GM12878 (cell line): ENCODE measurements around the gene WDR18. TPM values are rescaled to one million over a fixed set of nuclear protein-coding genes. Genes with fewer than 3 reads are reported as not detected.

Experiments
- ATAC-seq: fragments of 200-7000 bp; cut with Tn5 transposase; 3 replicates; pipeline ENCODE4 v1.9.1; 2020; ENCODE audit warnings: mild to moderate bottlenecking, moderate library complexity
- BruUV-seq: library from RNA; stranded (reverse); fragments of 400-500 nt; replicated peaks from 2 replicates; lab custom pipeline; 2021; lab: Mats Ljungman, UMichigan
- CTCF ChIA-PET: fragments of 300-600 bp; sonication (Branson Sonifier 250); formaldehyde crosslinking; extraction: SDS; loops from one replicate; lab custom pipeline; 2021; ENCODE audit warnings: inconsistent platforms; lab: Yijun Ruan, JAX
- POLR2A ChIA-PET: fragments of 350-600 bp; formaldehyde crosslinking; extraction: SDS; loops from one replicate; lab custom pipeline; 2021; ENCODE audit warnings: inconsistent platforms; lab: Charles Lee
- RAD21 ChIA-PET: fragments of 300-600 bp; sonication (Branson Sonifier 250); formaldehyde crosslinking; loops from one replicate; lab custom pipeline; 2023; ENCODE audit warnings: antibody characterized with exemption; ENCODE audit not compliant: unreplicated experiment; lab: Charles Lee
- SMC1A ChIA-PET: fragments of 300-600 bp; sonication (Branson Sonifier 250); formaldehyde crosslinking; loops from one replicate; lab custom pipeline; 2023; ENCODE audit not compliant: unreplicated experiment, uncharacterized antibody; lab: Charles Lee
- DNase-seq: peaks from one replicate; pipeline ENCODE4 v3.0.0-alpha.2; 2011; ENCODE audit warnings: low read depth, low spot score
- FAIRE-seq: peaks from 3 replicates; lab custom pipeline; 2011; peaks lifted over from hg19 to GRCh38; lab: Jason Lieb, UNC
- H2AFZ ChIP-seq: 2 replicates; pipeline ENCODE4 v1.6.0; 2011; ENCODE audit warnings: low read depth, low read length, control low read depth; ENCODE audit not compliant: control insufficient read depth
- H3K27ac ChIP-seq: 2 replicates; pipeline ENCODE4 v1.5.1; 2011; ENCODE audit warnings: control low read depth; ENCODE audit not compliant: control insufficient read depth, insufficient read depth
- H3K27me3 ChIP-seq, 2 experiments: replicated peaks in 1 of 2; 2 replicates each; pipeline versions ENCODE4 v1.6.0 to v1.6.1; 2011; ENCODE audit warnings: low read length in 1 of 2; ENCODE audit not compliant: control insufficient read depth in 2 of 2, insufficient read depth in 2 of 2
- H3K36me3 ChIP-seq, 2 experiments: 2 replicates each; pipeline ENCODE4 v1.5.1; 2011; ENCODE audit warnings: low read length in 1 of 2; ENCODE audit not compliant: control insufficient read depth in 2 of 2, insufficient read depth in 2 of 2
- H3K4me1 ChIP-seq: 2 replicates; pipeline ENCODE4 v1.6.1; 2011; ENCODE audit warnings: mild to moderate bottlenecking, low read length, moderate library complexity, mixed read lengths; ENCODE audit not compliant: control insufficient read depth, insufficient read depth
- H3K4me2 ChIP-seq: 2 replicates; pipeline ENCODE4 v1.6.0; 2011; ENCODE audit warnings: control low read depth; ENCODE audit not compliant: control insufficient read depth, insufficient read depth
- H3K4me3 ChIP-seq: fragments of 200-600 bp; sonication (generic); 2 replicates; pipeline ENCODE4 v1.5.1; 2016
- H3K79me2 ChIP-seq: 2 replicates; pipeline ENCODE4 v1.6.0; 2011; ENCODE audit warnings: low read length; ENCODE audit not compliant: control insufficient read depth, insufficient read depth
- H3K9ac ChIP-seq: 2 replicates; pipeline ENCODE4 v1.8.0; 2011; ENCODE audit warnings: low read length, control low read depth, mixed read lengths; ENCODE audit not compliant: control insufficient read depth, insufficient read depth
- H3K9me3 ChIP-seq: replicated peaks from 3 replicates; pipeline ENCODE4 v1.5.1; 2011; ENCODE audit warnings: mild to moderate bottlenecking, low read length; ENCODE audit not compliant: control insufficient read depth, insufficient read depth
- H4K20me1 ChIP-seq: 2 replicates; pipeline ENCODE4 v1.6.0; 2011; ENCODE audit not compliant: control insufficient read depth, insufficient read depth
- BHLHE40 ChIP-seq, 2 experiments: fragments of 450-650 bp in 1 of 2; IDR thresholded peaks; 2 replicates each; pipeline ENCODE4 v1.6.1; 2011 to 2017; ENCODE audit warnings: low read depth in 2 of 2, borderline replicate concordance in 1 of 2, improper control_type of control experiment in 1 of 2, low read length in 1 of 2, mild to moderate bottlenecking in 1 of 2
- MEF2B ChIP-seq: fragments of 450-650 bp; IDR thresholded peaks from 2 replicates; pipeline ENCODE4 v1.6.1; 2018; ENCODE audit warnings: mild to moderate bottlenecking, moderate library complexity; ENCODE audit not compliant: partially characterized antibody, poor library complexity, severe bottlenecking
- MYC ChIP-seq: IDR thresholded peaks from 2 replicates; pipeline ENCODE4 v1.6.1; 2011; ENCODE audit warnings: mild to moderate bottlenecking, low read length, moderate library complexity, inconsistent platforms; ENCODE audit not compliant: insufficient read depth, insufficient replicate concordance, insufficient read length, severe bottlenecking
- POLR2AphosphoS2 ChIP-seq: IDR thresholded peaks from 2 replicates; pipeline ENCODE4 v1.6.1; 2011; ENCODE audit warnings: low read depth, mild to moderate bottlenecking, low read length, improper control_type of control experiment, moderate library complexity
- POLR2AphosphoS5 ChIP-seq: IDR thresholded peaks from 2 replicates; pipeline ENCODE4 v1.6.1; 2011; ENCODE audit warnings: mild to moderate bottlenecking, low read length, inconsistent platforms
- RB1 ChIP-seq: fragments of 450-650 bp; formaldehyde crosslinking; IDR thresholded peaks from 2 replicates; pipeline ENCODE4 v1.6.1; 2017; ENCODE audit warnings: mild to moderate bottlenecking, borderline replicate concordance
- RELB ChIP-seq: fragments of 450-650 bp; IDR thresholded peaks from 2 replicates; pipeline ENCODE4 v1.6.1; 2017; ENCODE audit warnings: low read depth, mild to moderate bottlenecking, moderate library complexity
- RFX5 ChIP-seq: IDR thresholded peaks from 2 replicates; pipeline ENCODE4 v1.6.1; 2011; ENCODE audit warnings: low read depth, low read length, improper control_type of control experiment
- SIX5 ChIP-seq: IDR thresholded peaks from 2 replicates; pipeline ENCODE4 v1.6.1; 2011; ENCODE audit warnings: mild to moderate bottlenecking, low read depth, low read length, moderate library complexity; ENCODE audit not compliant: severe bottlenecking
- SMAD1 ChIP-seq: fragments of 450-650 bp; IDR thresholded peaks from 2 replicates; pipeline ENCODE4 v1.6.1; 2018; ENCODE audit warnings: mild to moderate bottlenecking, low read depth; ENCODE audit not compliant: partially characterized antibody
- SP1 ChIP-seq: IDR thresholded peaks from one replicate; pipeline ENCODE4 v1.6.1; 2011; ENCODE audit warnings: low read depth, low read length
- SRF ChIP-seq, 2 experiments: IDR thresholded peaks; 2 replicates each; pipeline ENCODE4 v1.6.1; 2011; ENCODE audit warnings: low read depth in 2 of 2, low read length in 2 of 2, mild to moderate bottlenecking in 1 of 2, moderate library complexity in 1 of 2
- ZBED1 ChIP-seq: IDR thresholded peaks from 2 replicates; pipeline ENCODE4 v1.6.1; 2016; ENCODE audit warnings: borderline replicate concordance
- ZBTB33 ChIP-seq: fragments of 450-650 bp; IDR thresholded peaks from 2 replicates; pipeline ENCODE4 v1.6.1; 2017; ENCODE audit warnings: mild to moderate bottlenecking
- WGBS: methylation state at CpG from one replicate; pipeline ENCODE4 v1.1.6; 2016; ENCODE audit warnings: low lambda C conversion rate; ENCODE audit not compliant: insufficient replicate concordance, insufficient coverage; ENCODE audit errors: missing lambda C conversion rate; 5-methylcytosine and 5-hydroxymethylcytosine counted together
- in situ Hi-C: fragments of 300-500 bp; cut with MboI; formaldehyde crosslinking; loops from 9 replicates; pipeline ENCODE4 v1.14.3; 2018; ENCODE audit warnings: mixed read lengths
- intact Hi-C: fragments of 100-400 bp; cut with micrococcal nuclease; formaldehyde crosslinking; loops from one replicate; pipeline ENCODE4 v1.14.2; 2022; ENCODE audit not compliant: unreplicated experiment
- polyA plus RNA-seq, 11 experiments: library from polyadenylated mRNA; depleted of rRNA in 4 of 11; unstranded in 6 of 11; stranded (reverse) in 5 of 11; fragments of >200 nt; fragmentation: Nextera tagmentation in 4 of 11; fragmentation: Illumina TruSeq in 1 of 11; extraction: Ambion mirVana in 4 of 11; extraction: Trizol in 1 of 11; gene quantifications; 1 replicate in 1 of 11; 2 replicates in 10 of 11; pipeline versions ENCODE4 v1.2.1 to v1.2.3, GENCODE V29; 2011 to 2016; ENCODE audit warnings: inconsistent platforms in 2 of 11, missing spikeins in 2 of 11, low read depth in 1 of 11
- total RNA-seq, 4 experiments: library from RNA; depleted of rRNA in 3 of 4; stranded (reverse); fragments of >200 nt in 3 of 4; fragmentation: Illumina TruSeq in 1 of 4; extraction: Trizol in 1 of 4; gene quantifications; 2 replicates each; pipeline versions ENCODE4 v1.2.1 to v1.2.3, GENCODE V29; 2013 to 2021
- TF ChIP-seq, protein P1 (sequence below): IDR thresholded peaks from 2 replicates; pipeline ENCODE4 v1.6.1; 2011; ENCODE audit warnings: borderline replicate concordance, low read depth, mild to moderate bottlenecking, moderate library complexity, low read length; ENCODE audit not compliant: insufficient read depth, poor library complexity, severe bottlenecking

Gene WDR18
- total and polyA plus RNA-seq, 10 of the 15 experiments (the other 5 are each of a cell fraction or from before 2014, with no cell fraction given), result 3.0 to 206 (median 62.3) TPM

GRCh38 chr19:1039646-1040475 is 55.7 kb downstream of the WDR18 start, which contains the start of gene ABCA7:
Gene ABCA7, plus strand, starts transcription at chr19:1040107. Its CDS starts 1,255 bp downstream, at chr19:1041362.
- under 1% methylated on average over 51 of the region's 56 CpGs for WGBS
- ChIA-PET POLR2A (interaction anchor here (0.6 to 6.3 kb wide), 9 partner anchors 9 to 147 kb away, joined by 3 to 83 read pairs (median 6); partner anchors contain the start of genes ARHGAP45, CNN2 and RNU6-2), CTCF (interaction anchor here (0.9 to 2.3 kb wide), 5 partner anchors 18 to 229 kb away, joined by 3 to 10 read pairs (median 3); partner anchors contain the start of gene CIRBP), RAD21 (interaction anchor here (0.8 to 4.5 kb wide), 6 partner anchors 12 to 92 kb away, joined by 3 to 39 read pairs (median 4); partner anchors contain the start of genes ARHGAP45 and CNN2), SMC1A (interaction anchor here (1.3 to 5.9 kb wide), 5 partner anchors 12 to 63 kb away, joined by 3 to 22 read pairs (median 4); partner anchors contain the start of gene CNN2)
- in situ Hi-C loops (no loop called here), intact Hi-C loops (loop anchor here (2.0 kb wide), 1 partner anchor 23 kb away; no protein-coding TSS in a partner anchor)
- no peaks in the 10 kb centered on the region for H3K27me3 ChIP-seq
- H3K79me2 ChIP-seq, result peaks cover 3% of the 10 kb centered on the region; the same call in 1 of the 2 replicates
- DNase-seq, result peak; percentile 93
- FAIRE-seq, result peak; percentile 98
- peak within 1 kb of the TSS; percentile 79 for H3K4me3 ChIP-seq
- H3K9me3 ChIP-seq, result no peaks in the 10 kb centered on the region; the same call in 2 of the 3 replicates
- BruUV-seq, result no TSS peak
- peak within 1 kb of the TSS; percentile 81 for H3K9ac ChIP-seq
- H3K27ac ChIP-seq, result peak within 1 kb of the TSS; percentile 78
- H3K4me1 ChIP-seq, result peaks cover 38% of the 10 kb centered on the region
- peak within 1 kb of the TSS; percentile 71 for H2AFZ ChIP-seq
- peaks cover 7 to 8% of the 10 kb centered on the region in 2 experiments; a peak in 3 of 4 replicates for H3K36me3 ChIP-seq
- no peaks in the 10 kb centered on the region for H4K20me1 ChIP-seq
- peak within 1 kb of the TSS; percentile 73 for H3K4me2 ChIP-seq
- peak; percentile 90 for ATAC-seq
- peak; percentile 29; the same call in 1 of the 2 replicates for TF ChIP-seq POLR2AphosphoS5
- TF ChIP-seq RELB, result peak; percentile 92
- no peak for TF ChIP-seq SIX5
- peak; percentile 85 for TF ChIP-seq POLR2AphosphoS2
- no peak for TF ChIP-seq ZBTB33
- TF ChIP-seq, protein P1, sequence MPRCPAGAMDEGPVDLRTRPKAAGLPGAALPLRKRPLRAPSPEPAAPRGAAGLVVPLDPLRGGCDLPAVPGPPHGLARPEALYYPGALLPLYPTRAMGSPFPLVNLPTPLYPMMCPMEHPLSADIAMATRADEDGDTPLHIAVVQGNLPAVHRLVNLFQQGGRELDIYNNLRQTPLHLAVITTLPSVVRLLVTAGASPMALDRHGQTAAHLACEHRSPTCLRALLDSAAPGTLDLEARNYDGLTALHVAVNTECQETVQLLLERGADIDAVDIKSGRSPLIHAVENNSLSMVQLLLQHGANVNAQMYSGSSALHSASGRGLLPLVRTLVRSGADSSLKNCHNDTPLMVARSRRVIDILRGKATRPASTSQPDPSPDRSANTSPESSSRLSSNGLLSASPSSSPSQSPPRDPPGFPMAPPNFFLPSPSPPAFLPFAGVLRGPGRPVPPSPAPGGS, result peak; percentile 77
- TF ChIP-seq RFX5, result no peak
- no peak for TF ChIP-seq SRF (IDR thresholded peaks at IDR 0.05; ENCODE audit: low read depth in 2 of 2, low read length in 2 of 2)
- TF ChIP-seq ZBED1, result peak; percentile 50; the same call in 1 of the 2 replicates
- TF ChIP-seq SMAD1, result no peak
- TF ChIP-seq SP1, result peak; percentile 99
- peak; percentile 3 for TF ChIP-seq MEF2B
- peak; percentile 88; the same call in 1 of the 2 replicates for TF ChIP-seq RB1
- no peak for TF ChIP-seq MYC
- peak; percentile 39 to 61; a peak in 2 of 4 replicates for TF ChIP-seq BHLHE40 (IDR thresholded peaks at IDR 0.05; ENCODE audit: borderline replicate concordance in 1 of 2, low read depth in 2 of 2, low read length in 1 of 2)
